Effector memory CD4-positive, alpha-beta T cell (primary cell): Measurements from ENCODE around the gene TBC1D22B.

Source experiments
- DNase-seq, 3 donors: peaks; one replicate each; pipeline ENCODE4 v3.0.0-alpha.2; 2020
- H3K27ac ChIP-seq: 2 replicates; pipeline ENCODE4 v1.7.0; 2013; ENCODE audit warnings: mild to moderate bottlenecking, low read length, moderate library complexity; ENCODE audit not compliant: insufficient read depth, poor library complexity, severe bottlenecking
- H3K27me3 ChIP-seq: replicated peaks from 2 replicates; pipeline ENCODE4 v1.7.0; 2013; ENCODE audit warnings: mild to moderate bottlenecking, low read length; ENCODE audit not compliant: insufficient read depth, control insufficient read depth, poor library complexity, severe bottlenecking
- H3K36me3 ChIP-seq: 2 replicates; pipeline ENCODE4 v1.7.0; 2013; ENCODE audit warnings: mild to moderate bottlenecking, low read length, moderate library complexity; ENCODE audit not compliant: control insufficient read depth, insufficient read depth
- H3K4me1 ChIP-seq: 2 replicates; pipeline ENCODE4 v1.7.0; 2013; ENCODE audit warnings: low read length, mild to moderate bottlenecking; ENCODE audit not compliant: control insufficient read depth, insufficient read depth, poor library complexity, severe bottlenecking
- H3K4me3 ChIP-seq: 2 replicates; pipeline ENCODE4 v1.7.0; 2013; ENCODE audit warnings: low read length, low read depth, mild to moderate bottlenecking; ENCODE audit not compliant: insufficient read depth, poor library complexity, severe bottlenecking
- H3K9me3 ChIP-seq: 2 replicates; pipeline ENCODE4 v1.7.0; 2013; ENCODE audit warnings: mild to moderate bottlenecking, low read length, moderate library complexity; ENCODE audit not compliant: control insufficient read depth

The TBC1D22B gene

GRCh38 chr6:37254881-37255280, 2.7 kb upstream of the TBC1D22B start:
- H3K9me3 ChIP-seq, result no peaks in the 10 kb centered on the region
- DNase-seq, result no peak
- no peak overlapping the region for H3K27ac ChIP-seq
- peaks cover 10% of the 10 kb centered on the region for H3K4me1 ChIP-seq
- H3K4me3 ChIP-seq, result no peak overlapping the region
- no peaks in the 10 kb centered on the region for H3K36me3 ChIP-seq
- no peaks in the 10 kb centered on the region for H3K27me3 ChIP-seq

- DNase-seq, result no peak
- H3K27ac ChIP-seq, result peak overlapping the region; percentile 96
- H3K4me1 ChIP-seq, result peaks cover 10% of the 10 kb centered on the region
- H3K9me3 ChIP-seq, result no peaks in the 10 kb centered on the region
- H3K36me3 ChIP-seq, result no peaks in the 10 kb centered on the region
- peak overlapping the region; percentile 93 for H3K4me3 ChIP-seq
- H3K27me3 ChIP-seq, result no peaks in the 10 kb centered on the region
These were observed 766 bp upstream of the TBC1D22B start for GRCh38 chr6:37256692-37257319.

- Histone ChIP-seq H3K9me3 (no peaks in the 10 kb centered on the region), H3K27me3 (no peaks in the 10 kb centered on the region), H3K27ac (peak overlapping the region; percentile 96), H3K4me3 (peak overlapping the region; percentile 93), H3K36me3 (no peaks in the 10 kb centered on the region), H3K4me1 (peaks cover 10% of the 10 kb centered on the region)
- DNase-seq, result no peak
These were observed 295 bp upstream of the TBC1D22B start for GRCh38 chr6:37257320-37257633.

- no peak for DNase-seq
- Histone ChIP-seq H3K4me3 (peak overlapping the region; percentile 93), H3K27ac (peak overlapping the region; percentile 96)
These were observed 983 bp downstream of the TBC1D22B start for GRCh38 chr6:37258405-37259105.

GRCh38 chr6:37259191-37259590, 1.6 kb downstream of the TBC1D22B start:
- peak; percentile 4 to 24 (median 12) for DNase-seq
- H3K4me1 ChIP-seq, result peaks cover 10% of the 10 kb centered on the region
- peak overlapping the region; percentile 93 for H3K4me3 ChIP-seq
- no peaks in the 10 kb centered on the region for H3K9me3 ChIP-seq
- H3K36me3 ChIP-seq, result no peaks in the 10 kb centered on the region
- no peaks in the 10 kb centered on the region for H3K27me3 ChIP-seq
- peak overlapping the region; percentile 96 for H3K27ac ChIP-seq

More at GRCh38 chr6:37258405-37259105, 983 bp downstream of the TBC1D22B start:
- Histone ChIP-seq H3K36me3 (no peaks in the 10 kb centered on the region), H3K9me3 (no peaks in the 10 kb centered on the region), H3K27me3 (no peaks in the 10 kb centered on the region), H3K4me1 (peaks cover 10% of the 10 kb centered on the region)

- DNase-seq, result no peak
- H3K4me3 ChIP-seq, result no peak overlapping the region
- H3K9me3 ChIP-seq, result no peaks in the 10 kb centered on the region
- H3K27me3 ChIP-seq, result no peaks in the 10 kb centered on the region
- H3K27ac ChIP-seq, result peak overlapping the region; percentile 70
- H3K4me1 ChIP-seq, result peaks cover 10% of the 10 kb centered on the region
- H3K36me3 ChIP-seq, result no peaks in the 10 kb centered on the region
These were observed 2.5 kb downstream of the TBC1D22B start for GRCh38 chr6:37260040-37260439.

GRCh38 chr6:37260444-37260843, 2.9 kb downstream of the TBC1D22B start:
- no peak for DNase-seq
- Histone ChIP-seq H3K27ac (no peak overlapping the region), H3K4me3 (no peak overlapping the region), H3K27me3 (no peaks in the 10 kb centered on the region), H3K4me1 (peaks cover 10% of the 10 kb centered on the region), H3K9me3 (no peaks in the 10 kb centered on the region), H3K36me3 (no peaks in the 10 kb centered on the region)

- H3K36me3 ChIP-seq, result no peaks in the 10 kb centered on the region
- H3K27ac ChIP-seq, result no peak overlapping the region
- H3K4me1 ChIP-seq, result peaks cover 10% of the 10 kb centered on the region
- H3K9me3 ChIP-seq, result no peaks in the 10 kb centered on the region
- H3K27me3 ChIP-seq, result no peaks in the 10 kb centered on the region
- no peak for DNase-seq
- no peak overlapping the region for H3K4me3 ChIP-seq
These were observed 3.6 kb downstream of the TBC1D22B start for GRCh38 chr6:37261198-37261597.

- peaks cover 10% of the 10 kb centered on the region for H3K4me1 ChIP-seq
- H3K4me3 ChIP-seq, result no peak overlapping the region
- no peak for DNase-seq
- H3K9me3 ChIP-seq, result no peaks in the 10 kb centered on the region
- H3K27ac ChIP-seq, result no peak overlapping the region
- no peaks in the 10 kb centered on the region for H3K36me3 ChIP-seq
- no peaks in the 10 kb centered on the region for H3K27me3 ChIP-seq
These were observed 5.0 kb downstream of the TBC1D22B start for GRCh38 chr6:37262446-37263026.

- Histone ChIP-seq H3K4me1 (no peaks in the 10 kb centered on the region), H3K27me3 (no peaks in the 10 kb centered on the region), H3K9me3 (no peaks in the 10 kb centered on the region), H3K36me3 (no peaks in the 10 kb centered on the region), H3K4me3 (no peak overlapping the region), H3K27ac (no peak overlapping the region)
- DNase-seq, result no peak
These were observed 7.4 kb downstream of the TBC1D22B start for GRCh38 chr6:37265001-37265400.
